VCaP (cell line): ENCODE measurements around the gene RAD51B.
A peak's percentile ranks its signal among the peaks of the same experiment; 100 is the strongest.

Experiments
- H3K27ac ChIP-seq: fragments of 450-650 bp; 2 replicates; pipeline ENCODE4 v1.5.1; 2017
- CTCF ChIP-seq: fragments of 450-650 bp; conservative IDR thresholded peaks from 2 replicates; pipeline ENCODE4 v1.5.1; 2017; ENCODE audit warnings: mild to moderate bottlenecking, moderate library complexity

RAD51B gene

GRCh38 chr14:68074765-68075381 is 255.3 kb downstream of the RAD51B start:
- H3K27ac ChIP-seq: no peak overlapping the region
- TF ChIP-seq CTCF: no peak

- TF ChIP-seq CTCF: no peak
- H3K27ac ChIP-seq: no peak overlapping the region
These were observed 255.9 kb downstream of the RAD51B start for GRCh38 chr14:68075382-68076029.

GRCh38 chr14:68076451-68076850 is 256.9 kb downstream of the RAD51B start:
- no peak for TF ChIP-seq CTCF
- no peak overlapping the region for H3K27ac ChIP-seq

- no peak for TF ChIP-seq CTCF
- no peak overlapping the region for H3K27ac ChIP-seq
These were observed 260.5 kb downstream of the RAD51B start for GRCh38 chr14:68079941-68080697.

- no peak for TF ChIP-seq CTCF
- H3K27ac ChIP-seq: no peak overlapping the region
These were observed 261.9 kb downstream of the RAD51B start for GRCh38 chr14:68081489-68081888.

- TF ChIP-seq CTCF: no peak
- no peak overlapping the region for H3K27ac ChIP-seq
These were observed 263.2 kb downstream of the RAD51B start for GRCh38 chr14:68082698-68083291.

- TF ChIP-seq CTCF: peak; percentile 32
- no peak overlapping the region for H3K27ac ChIP-seq
These were observed 264.7 kb downstream of the RAD51B start for GRCh38 chr14:68084256-68084655.
